Stimulated activated CD8-positive, alpha-beta memory T cell treated with anti-CD3 and anti-CD28 coated beads, Interleukin-7, amount 100 ng/mL, for 24 hours (primary cell): ENCODE results near the gene GSK3B.
"Not testable (repeated sequence)": the region's sequence is repeated elsewhere in the genome, so short reads cannot be mapped to it uniquely, and the experiment has no call there.

Experiments used
- DNase-seq: peaks from one replicate; pipeline ENCODE4 v3.0.0-alpha.2; 2020; ENCODE audit warnings: low read depth

GSK3B gene

DNA sequence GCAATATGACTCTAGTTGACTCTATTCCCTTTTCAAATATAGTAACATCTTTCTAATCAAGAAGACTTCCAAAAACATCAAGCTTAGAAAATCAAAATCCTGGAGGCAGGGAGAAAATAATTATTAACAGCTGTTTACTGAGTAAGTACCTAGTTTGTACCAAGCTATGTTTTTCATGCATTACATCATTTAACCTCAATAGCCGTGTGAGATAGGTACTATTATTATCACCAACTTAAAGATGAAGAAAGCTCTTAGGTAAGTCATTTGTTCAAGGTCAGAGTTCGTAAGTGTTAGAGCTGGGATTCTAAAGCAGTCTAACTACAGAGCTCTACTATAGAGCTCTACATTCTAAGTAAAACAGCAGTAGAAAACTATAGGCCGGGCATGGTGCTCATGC, 41.6 kb downstream of the GSK3B start:
- no peak for DNase-seq

GRCh38 chr3:120052225-120052624, 42.0 kb downstream of the GSK3B start:
- no peak for DNase-seq

DNA sequence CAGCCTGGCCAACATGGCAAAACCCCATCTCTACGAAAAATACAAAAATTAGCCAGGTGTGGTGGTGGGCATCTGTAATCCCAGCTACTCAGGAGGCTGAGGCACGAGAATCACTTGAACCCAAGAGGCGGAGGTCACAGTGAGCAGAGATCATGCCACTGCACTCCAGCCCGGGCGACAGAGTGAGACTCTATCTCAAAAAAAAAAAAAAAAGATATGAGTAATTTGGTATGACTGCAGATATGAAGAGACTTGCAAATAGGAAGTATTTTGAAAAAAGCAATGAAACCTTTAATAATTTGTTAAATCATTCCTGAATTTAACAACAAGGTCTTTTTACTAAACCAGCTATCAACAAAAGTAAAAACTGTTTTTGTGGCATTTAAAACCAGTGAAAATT, 42.7 kb downstream of the GSK3B start:
- DNase-seq = not testable (repeated sequence)

DNA sequence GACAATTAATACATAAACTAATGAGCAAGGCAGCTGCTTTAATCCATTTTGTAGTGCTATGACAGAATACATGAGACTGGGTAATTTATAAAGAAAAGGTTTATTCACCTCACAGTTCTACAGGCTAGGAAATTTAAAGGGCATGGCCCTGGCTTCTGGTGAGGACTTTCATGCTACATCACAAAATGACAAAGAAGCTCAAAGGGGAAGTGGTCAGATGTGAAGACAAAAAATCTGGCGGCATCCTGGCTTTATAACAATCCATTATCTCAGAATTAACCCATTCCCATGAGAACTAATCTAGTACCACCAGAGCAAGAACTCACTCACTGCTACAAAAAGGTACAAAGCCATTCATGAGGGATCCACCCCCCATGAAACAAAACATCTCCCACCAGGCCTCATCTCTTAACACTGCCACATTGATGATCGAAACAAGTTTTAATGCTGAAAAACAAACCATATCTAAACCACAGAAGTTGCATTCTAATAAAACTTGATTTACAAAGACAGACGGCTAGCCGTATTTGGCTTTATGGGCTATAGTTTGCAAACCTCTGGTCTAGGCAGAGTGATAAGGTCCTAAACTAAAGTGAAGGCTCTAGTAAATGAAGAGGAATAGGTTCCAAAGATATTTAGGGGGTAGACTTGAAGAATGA, 44.2 kb downstream of the GSK3B start:
- no peak for DNase-seq

DNA sequence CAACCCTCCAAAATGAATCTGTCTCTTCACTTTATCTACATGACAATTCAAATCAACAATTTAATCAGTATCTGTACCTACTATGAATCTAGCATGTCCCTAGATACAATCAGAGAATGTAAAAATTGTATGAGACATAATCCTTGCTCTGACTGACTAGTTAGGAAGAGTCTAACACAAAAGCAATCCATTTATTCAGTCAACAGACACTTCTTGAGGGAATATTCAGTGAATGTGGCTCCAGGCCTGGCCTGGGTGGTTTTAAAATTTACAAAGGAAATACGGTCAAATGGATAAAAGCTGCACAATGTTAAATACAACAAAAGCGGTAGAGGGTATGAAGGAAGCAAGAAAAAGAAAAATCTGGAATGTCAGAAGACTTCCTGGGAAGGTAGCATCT, 45.2 kb downstream of the GSK3B start:
- DNase-seq = no peak

DNA sequence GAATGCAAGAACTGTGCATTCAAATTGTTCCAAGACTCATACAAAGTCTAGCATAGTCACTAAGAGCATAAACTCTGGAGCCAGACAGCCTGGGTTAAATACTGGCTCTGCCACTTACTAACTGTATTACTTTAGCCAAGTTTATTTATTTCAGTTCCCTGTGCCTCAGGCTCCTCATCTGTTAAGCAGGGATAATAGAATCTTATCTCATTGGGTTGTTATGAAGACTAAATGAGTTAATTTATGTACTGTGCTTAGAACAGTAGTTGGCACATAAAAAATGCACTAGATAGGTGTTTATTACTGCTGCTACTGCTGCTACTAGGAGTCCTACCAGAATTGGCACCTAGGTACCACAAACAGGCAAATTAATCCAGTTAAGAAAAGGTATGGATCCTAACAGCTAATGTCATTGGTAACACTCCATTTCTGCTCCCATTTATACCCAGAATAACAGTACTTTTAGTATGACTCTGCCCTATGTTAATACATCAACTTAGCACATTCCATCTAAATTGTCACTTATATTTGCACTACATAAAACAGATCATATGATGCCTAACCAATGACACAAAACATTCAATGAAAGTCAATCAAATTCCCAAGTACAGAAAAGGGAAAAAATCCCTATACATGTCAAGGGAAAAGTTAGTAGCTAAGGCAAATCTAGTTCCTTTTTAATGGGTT, 45.7 kb downstream of the GSK3B start:
- DNase-seq = no peak

GRCh38 chr3:120047686-120048085, 46.6 kb downstream of the GSK3B start:
- DNase-seq = no peak

DNA sequence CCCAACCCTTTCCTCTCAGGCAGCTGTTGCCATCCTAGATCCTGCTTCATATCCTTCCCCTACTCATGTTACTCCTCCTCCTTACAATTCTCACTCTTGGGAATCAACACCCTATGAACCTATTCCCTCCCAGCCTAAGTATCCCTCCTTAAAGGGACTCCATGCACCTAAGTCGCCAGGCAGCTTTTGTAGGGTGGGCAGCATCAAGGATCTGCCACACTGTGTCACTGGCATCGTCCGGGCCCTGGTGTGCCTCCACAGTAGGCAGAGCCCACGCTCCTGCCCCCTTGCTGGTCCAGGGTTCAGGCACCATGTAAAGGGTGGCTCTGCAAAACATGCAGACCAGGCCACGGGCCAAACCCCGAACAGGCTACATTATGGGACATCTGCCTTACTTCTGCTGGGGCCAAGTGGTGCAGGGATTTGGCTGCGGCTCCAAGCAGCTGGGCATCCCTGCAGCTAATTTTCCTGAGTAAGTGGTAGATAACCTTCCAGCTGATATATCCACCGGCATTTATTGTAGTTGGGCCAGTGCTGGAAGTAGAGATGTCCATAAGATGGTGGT, 53.4 kb downstream of the GSK3B start:
- DNase-seq = no peak

GRCh38 chr3:120039642-120040610, 54.3 kb downstream of the GSK3B start:
- DNase-seq = no peak

GRCh38 chr3:120033596-120033995, 60.7 kb downstream of the GSK3B start:
- no peak for DNase-seq

GRCh38 chr3:120031561-120031960, 62.7 kb downstream of the GSK3B start:
- no peak for DNase-seq

DNA sequence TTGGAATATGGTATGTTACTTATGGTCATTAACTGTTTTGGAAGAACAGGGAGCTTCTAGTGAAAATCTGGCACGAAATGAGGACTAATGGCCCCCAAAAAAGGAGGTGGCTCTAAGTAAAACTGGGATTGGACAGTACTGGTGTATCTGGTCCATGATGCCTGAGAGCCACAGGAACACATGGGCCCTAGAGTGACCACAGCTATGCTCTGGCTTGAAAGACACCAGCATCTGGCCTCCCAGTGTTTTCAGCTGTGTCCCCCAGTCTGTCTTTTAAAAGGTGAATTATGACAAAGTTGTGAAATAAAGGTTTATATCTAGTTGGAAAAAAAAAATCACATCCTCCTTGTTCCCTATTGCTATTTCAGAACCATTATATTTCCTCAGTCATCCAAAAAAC, 64.5 kb downstream of the GSK3B start:
- DNase-seq = no peak

DNA sequence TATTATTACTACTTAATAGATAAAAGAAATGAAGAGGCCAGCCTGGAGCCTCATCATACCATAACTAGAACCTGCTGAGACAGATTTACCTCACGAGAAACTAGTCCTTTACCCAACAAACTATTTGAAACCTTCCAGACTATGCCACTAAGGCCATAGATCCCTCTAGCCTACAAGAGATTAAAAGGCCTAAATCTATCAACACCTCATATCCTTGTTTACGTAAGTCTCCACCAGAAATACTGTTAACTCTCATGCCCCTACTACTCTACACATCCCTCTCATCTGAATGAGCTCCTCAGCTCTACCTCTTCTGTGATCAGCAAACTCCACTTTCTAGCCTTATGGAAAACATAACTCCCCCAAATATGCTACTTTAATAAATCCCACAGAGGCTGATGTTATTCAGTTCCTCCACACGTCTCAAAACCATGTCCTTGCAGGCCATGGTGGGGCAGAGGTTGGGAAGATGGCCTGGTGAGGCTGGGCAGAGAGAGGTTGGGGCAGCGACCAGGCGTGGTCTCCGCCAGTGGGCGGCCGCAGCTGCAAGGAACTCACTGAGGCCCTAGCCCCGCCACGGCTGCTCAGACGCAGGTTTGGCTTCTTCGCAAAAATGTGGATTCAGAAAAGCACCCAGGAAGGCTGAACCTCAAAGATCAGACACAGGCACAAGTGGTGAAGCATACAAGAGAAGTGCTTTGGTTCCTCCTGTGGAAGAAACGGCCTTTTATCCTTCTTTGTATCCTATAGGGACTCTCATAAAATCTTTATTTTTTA, 65.8 kb downstream of the GSK3B start:
- DNase-seq = no peak

- no peak for DNase-seq
Observed at GRCh38 chr3:120027226-120027625, 67.0 kb downstream of the GSK3B start.

DNA sequence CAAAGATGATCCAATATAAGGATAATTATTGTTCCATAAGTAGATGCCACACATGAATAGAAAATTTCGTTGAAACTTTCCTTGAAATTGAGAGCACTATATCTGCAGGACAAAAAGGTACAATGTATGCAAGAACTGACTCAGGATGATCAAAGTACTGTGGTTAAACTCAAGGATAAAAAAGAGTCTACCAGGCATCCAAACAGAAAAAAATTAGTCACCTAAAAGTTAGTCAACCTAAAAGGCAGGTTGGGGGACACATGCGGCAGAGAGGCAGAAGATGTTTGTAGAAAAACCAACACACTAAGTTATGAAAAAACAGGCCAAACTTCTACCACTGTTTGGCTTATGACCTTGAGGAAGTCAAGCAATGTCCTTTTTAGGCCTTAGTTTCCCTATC, 68.7 kb downstream of the GSK3B start:
- DNase-seq = no peak

GRCh38 chr3:120024103-120024502, 70.1 kb downstream of the GSK3B start:
- DNase-seq = no peak

GRCh38 chr3:120022729-120023128, 71.5 kb downstream of the GSK3B start:
- no peak for DNase-seq

DNA sequence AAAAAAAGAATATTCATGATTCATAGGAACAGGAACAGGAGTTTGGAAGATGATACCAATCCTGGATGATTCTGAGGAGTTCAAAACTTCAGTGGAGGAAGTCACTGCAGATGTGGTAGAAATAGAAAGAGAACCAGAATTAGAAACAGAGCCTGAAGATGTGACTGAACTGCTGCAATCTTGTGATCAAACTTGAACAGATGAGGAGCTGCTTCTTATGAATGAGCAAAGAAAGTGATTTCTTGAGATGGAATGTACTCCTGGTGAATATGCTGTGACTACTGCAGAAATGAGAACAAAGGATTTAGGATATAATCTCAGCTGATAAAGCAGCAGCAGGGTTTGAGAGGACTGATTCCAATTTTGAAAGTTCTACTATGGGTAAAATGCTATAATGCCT, 72.7 kb downstream of the GSK3B start:
- no peak for DNase-seq

- no peak for DNase-seq
Observed at GRCh38 chr3:120018299-120018698, 75.9 kb downstream of the GSK3B start.

DNA sequence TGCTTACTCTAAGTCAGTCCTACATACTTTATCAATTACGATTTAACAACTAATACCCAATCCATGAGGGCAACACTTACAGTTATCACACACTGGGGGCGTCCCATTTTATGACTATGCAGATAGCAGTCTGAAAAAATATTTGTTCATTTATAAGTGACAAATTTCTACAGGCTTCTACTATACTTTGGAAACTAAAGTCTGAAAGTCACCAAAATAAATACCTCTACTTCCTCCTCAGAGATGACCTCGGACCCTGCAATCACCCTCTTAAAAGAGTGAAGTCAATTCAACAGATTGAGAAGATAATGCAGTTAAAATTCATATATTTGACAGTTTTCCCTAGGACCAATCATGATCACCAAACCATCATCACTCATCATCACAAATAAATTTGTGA, 76.6 kb downstream of the GSK3B start:
- DNase-seq = no peak

DNA sequence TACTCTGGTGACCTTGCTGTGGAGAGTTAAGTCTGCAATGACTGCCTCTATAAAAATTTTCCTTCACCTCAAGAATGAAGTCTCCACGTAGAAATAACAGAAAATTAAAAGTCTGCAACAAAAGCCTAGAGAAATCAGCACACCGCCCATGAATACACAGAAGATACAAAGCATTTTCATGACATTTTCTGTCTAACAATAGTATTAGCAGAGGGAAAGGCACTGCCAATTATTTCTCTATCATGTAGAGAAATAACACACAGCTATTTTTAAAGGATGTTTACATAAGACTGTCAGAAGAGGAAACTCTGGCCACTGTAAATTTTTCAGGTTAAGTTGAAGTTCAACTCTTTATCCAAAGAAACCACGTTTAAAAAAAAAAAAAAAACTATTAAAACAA, 80.8 kb downstream of the GSK3B start:
- no peak for DNase-seq

DNA sequence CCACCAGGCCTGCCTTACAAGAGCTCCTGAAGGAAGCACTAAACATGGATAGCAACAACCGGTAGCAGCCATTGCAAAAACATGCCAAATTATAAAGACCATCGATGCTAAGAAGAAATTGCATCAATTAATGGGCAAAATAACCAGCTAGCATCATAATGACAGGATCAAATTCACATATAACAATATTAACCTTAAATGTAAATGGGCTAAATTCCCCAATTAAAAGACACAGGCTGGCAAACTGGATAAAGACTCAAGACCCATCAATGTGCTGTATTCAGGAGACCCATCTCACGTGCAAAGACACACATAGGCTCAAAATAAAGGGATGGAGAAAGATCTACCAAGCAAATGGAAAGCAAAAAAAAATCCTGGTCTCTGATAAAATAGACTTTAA, 88.5 kb downstream of the GSK3B start:
- not testable (repeated sequence) for DNase-seq
